Hypothalamus (tissue), 51 donors: ENCODE data around the gene NRG3.
"Not testable (repeated sequence)": the region's sequence is repeated elsewhere in the genome, so short reads cannot be mapped to it uniquely, and the experiment has no call there.

Experiments used
- DNase-seq, 51 donors: peaks; one replicate each; lab custom pipeline; 2025; lab: John Stamatoyannopoulos, UW

The NRG3 gene

GRCh38 chr10:82349590-82349989 lies 474.6 kb downstream of the NRG3 start:
- not testable (repeated sequence) for DNase-seq

DNA sequence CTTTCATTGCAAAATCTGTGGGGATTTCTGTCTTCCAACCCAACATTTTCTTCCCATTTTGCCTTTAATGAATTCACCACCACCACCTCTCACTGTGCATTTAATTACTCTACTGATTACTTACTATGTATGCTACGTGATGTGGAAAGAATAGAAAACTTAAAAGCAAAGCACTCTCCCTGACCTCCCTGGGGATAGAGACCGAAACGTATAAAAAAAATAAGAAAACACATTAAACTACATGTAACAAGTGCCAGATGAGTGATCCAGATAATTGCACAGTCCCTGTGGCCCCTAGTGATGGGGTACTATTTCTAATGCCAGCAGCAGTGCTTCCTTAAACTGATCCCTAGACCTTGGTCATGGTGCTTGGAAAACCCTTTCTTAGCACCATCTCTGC lies 478.4 kb downstream of the NRG3 start:
- no peak for DNase-seq

GRCh38 chr10:82358486-82359099 lies 483.6 kb downstream of the NRG3 start:
- no peak for DNase-seq

GRCh38 chr10:82361256-82361655 lies 486.3 kb downstream of the NRG3 start:
- DNase-seq = no peak

GRCh38 chr10:82377608-82378007 lies 502.6 kb downstream of the NRG3 start:
- peak in 1 of 51 donors; percentile 2 for DNase-seq

- peak in 2 of 51 donors; percentile 9 to 36 for DNase-seq
These were observed 503.2 kb downstream of the NRG3 start for GRCh38 chr10:82378146-82378545.

GRCh38 chr10:82383350-82383749 lies 508.4 kb downstream of the NRG3 start:
- DNase-seq = no peak

GRCh38 chr10:82390866-82391658 lies 516.1 kb downstream of the NRG3 start:
- DNase-seq = no peak

DNA sequence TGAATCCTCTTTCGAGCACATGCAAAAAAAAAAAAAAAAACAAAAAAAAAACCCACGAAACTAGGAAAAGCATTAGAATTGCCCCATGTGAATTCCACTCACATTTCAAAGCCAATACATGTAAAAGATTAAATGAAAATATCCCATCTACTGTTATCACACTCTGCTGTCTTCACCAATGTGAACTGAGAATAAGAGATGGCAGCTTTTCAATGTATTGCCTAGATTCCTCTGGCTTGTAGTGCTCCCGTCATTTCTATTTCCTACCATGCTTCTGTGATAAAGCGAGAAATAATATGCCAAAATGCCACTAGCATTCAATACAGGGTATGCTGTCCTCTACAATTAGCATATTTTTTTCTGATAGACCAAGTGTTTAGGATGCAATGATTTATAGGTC lies 517.0 kb downstream of the NRG3 start:
- no peak for DNase-seq

- DNase-seq = no peak
These were observed 517.5 kb downstream of the NRG3 start for GRCh38 chr10:82392533-82392932.

DNA sequence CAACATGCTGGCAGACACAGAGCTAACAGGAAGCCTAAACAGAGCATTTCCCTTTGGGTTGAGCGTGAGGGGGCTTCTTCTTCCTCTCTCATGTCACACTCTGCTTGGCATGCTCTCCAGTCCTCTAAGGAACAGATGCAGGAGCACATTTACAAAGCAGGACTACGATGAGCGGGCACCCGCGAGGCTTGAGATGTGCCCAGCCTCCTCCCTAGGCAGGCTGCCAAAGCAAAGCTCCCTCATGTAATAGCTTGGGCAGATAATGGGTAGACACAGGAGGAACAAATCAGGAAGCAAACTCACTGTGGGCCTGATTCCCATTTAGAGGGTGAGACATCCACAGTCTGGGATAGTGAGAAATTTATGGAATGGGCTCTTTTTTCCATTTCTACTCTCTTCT lies 519.1 kb downstream of the NRG3 start:
- peak in 17 of 51 donors; percentile 0 to 37 (median 8) for DNase-seq

DNA sequence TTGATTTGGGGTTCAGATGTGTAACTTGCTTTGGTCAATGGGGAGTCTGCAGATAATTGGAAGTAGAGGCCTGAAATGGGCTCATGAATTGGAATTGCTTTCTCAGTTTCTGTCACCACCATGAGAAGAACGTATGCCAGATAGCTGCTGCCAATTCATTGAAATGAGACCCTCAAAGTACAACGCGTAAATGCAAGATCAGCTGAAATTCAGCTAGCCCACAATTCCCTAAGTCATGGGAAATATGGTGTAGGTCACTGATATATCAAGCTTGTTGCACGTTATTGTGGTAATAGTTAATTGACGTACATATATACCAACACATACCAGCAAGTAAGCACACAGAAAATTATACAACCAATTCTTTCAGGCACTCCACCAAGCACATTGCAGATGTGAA lies 520.0 kb downstream of the NRG3 start:
- no peak for DNase-seq

GRCh38 chr10:82396886-82397285 lies 521.9 kb downstream of the NRG3 start:
- no peak for DNase-seq

DNA sequence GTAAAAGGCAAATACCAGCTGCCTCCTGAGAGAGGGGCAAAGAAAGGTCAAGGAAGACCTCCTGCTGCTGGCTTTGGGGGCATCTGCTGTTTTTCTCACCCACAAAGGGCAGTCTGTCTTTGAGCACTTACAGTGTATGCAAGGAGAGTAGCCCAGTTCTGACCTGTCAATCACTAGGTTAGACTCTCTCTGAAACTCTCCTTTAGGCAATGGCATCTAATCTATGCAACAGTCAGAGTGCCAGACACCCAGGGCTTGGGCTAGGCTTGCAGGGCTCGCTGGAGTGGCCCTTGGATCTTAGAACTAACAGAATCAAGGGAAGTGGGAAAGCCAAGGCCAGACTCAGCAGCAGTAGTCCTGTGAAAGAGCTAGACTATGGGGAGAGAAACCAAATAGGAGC lies 522.9 kb downstream of the NRG3 start:
- DNase-seq = no peak

GRCh38 chr10:82399850-82400249 lies 524.9 kb downstream of the NRG3 start:
- DNase-seq = no peak

GRCh38 chr10:82400841-82401240 lies 525.8 kb downstream of the NRG3 start:
- no peak for DNase-seq

- no peak for DNase-seq
These were observed 528.0 kb downstream of the NRG3 start for GRCh38 chr10:82402906-82403401.

DNA sequence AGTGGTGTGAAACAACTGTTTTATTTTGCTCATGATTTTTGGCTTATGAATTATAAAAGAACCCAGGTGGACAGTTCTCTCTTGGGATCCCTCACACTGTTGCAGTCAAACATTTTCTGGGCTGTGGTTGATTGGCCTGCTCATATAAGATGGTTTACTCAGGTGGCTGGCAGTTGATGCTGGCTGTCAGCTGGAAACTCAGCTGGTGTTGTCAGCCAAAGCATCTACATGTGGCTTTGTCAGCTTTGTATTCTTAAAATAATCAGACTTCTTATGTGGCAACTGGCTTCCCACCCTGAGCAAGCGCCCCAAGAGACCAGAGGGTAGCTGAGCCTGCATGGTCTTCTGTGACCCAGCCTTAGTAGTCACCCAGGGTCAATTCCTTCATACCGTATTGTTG lies 534.7 kb downstream of the NRG3 start:
- DNase-seq = no peak

DNA sequence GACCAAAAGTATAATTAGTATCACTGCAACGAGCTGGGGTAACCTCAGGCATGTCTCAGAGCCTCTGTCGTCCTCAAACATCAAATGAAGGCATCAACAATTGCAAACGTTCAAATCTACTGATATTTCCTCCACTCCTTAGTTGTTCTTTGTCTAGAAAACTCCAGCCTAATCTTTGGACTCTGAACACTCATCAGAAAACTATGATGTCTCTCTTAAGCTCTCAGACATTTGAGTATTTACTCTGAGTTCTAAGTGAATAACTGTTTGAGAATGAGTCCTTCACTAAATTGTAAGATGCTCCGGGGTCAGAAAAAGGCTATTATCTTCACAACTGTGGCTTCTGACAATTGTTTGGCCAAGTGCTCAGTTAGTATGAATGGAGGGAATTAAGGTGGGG lies 536.4 kb downstream of the NRG3 start:
- DNase-seq = no peak

DNA sequence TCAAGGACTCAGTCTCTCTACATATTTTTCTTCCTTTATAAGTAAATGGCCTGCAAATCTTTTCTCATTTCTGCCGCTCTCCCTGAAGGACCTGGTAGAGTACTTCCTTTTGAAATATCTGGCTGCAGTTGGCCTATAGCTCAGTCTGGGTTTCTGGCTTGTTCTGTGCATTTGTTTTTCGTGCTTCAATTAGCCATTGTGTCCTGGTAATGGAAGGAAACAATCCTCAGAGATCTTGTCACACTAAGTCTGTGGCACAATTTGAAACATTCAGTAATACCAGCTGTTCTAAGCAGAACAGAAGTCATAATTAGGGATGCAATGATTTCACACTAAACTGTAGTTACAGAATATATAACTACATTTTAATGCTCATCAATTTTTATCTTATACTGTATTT lies 545.0 kb downstream of the NRG3 start:
- peak in 1 of 51 donors; percentile 9 for DNase-seq

DNA sequence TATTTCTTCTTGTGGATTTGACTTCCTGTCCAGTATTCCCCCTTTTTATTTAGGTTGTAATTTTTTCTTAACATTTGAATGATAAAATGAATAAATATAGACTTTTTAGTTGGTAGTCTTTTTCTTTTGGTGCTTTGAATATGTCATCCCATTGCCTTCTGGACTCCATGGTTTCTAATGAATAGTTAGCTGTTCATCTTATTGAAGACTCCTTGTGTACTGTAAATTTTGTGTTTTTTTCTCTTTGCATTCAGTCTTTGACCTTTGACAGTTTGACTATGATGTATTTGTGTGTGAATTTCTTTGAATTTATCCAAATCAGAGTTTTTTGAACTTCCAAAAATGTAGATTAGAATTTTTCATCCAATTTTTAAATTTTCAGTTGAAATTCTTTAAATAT lies 554.3 kb downstream of the NRG3 start:
- DNase-seq = no peak

- no peak for DNase-seq
These were observed 563.3 kb downstream of the NRG3 start for GRCh38 chr10:82438277-82438676.
